ENCODE measurements around the gene ZNF619. TPM values are rescaled to one million over a fixed set of nuclear protein-coding genes. Genes with fewer than 3 reads are reported as not detected.

Gene ZNF619
- total and polyA plus RNA-seq, 2 of the 13 experiments (the other 11 are each of a cell fraction or from before 2014, with no cell fraction given), result 0.83 to 5.2 TPM

DNA sequence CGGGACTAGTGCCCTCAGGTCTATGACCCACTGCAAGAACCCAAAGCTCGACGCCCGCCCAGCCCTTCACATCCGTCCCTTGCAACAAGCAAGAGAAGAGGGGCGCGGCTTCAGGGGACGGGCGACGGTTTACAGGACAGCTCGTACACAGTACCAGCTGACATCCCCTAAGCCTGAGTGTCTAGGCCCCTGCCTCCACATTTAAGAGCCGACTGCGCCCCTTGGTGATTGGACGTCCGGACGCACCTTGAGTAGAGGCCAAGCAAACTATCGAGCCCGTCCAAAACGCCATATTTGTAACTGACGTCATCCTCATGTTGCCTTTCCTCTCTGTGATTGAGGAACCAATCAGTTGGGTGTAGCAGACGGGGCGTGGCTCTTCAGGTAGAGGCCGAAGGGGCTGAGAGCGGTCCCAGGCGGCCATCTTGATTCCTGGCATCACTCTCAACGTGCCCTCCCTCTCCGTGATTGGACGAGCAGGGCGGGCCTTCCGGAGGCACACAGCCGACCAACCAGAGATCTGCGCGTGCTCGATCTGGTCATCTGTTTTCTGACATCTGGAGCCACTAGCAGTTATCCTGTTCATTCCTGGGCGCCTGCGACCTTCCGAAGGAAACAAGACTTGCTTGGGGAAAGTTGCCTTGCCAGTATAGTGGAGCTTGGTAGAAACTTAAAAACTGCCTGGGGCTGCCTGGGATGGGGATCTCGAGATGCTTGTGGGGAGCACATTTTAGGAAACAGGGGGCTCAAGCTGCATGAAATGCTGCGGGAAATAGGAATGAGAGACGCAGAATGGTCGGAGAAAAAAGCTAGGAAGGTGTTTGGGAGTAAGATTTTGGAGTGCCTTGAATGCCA is 23.8 kb upstream of the ZNF619 start (continued):
- TF ChIP-seq, protein P1, sequence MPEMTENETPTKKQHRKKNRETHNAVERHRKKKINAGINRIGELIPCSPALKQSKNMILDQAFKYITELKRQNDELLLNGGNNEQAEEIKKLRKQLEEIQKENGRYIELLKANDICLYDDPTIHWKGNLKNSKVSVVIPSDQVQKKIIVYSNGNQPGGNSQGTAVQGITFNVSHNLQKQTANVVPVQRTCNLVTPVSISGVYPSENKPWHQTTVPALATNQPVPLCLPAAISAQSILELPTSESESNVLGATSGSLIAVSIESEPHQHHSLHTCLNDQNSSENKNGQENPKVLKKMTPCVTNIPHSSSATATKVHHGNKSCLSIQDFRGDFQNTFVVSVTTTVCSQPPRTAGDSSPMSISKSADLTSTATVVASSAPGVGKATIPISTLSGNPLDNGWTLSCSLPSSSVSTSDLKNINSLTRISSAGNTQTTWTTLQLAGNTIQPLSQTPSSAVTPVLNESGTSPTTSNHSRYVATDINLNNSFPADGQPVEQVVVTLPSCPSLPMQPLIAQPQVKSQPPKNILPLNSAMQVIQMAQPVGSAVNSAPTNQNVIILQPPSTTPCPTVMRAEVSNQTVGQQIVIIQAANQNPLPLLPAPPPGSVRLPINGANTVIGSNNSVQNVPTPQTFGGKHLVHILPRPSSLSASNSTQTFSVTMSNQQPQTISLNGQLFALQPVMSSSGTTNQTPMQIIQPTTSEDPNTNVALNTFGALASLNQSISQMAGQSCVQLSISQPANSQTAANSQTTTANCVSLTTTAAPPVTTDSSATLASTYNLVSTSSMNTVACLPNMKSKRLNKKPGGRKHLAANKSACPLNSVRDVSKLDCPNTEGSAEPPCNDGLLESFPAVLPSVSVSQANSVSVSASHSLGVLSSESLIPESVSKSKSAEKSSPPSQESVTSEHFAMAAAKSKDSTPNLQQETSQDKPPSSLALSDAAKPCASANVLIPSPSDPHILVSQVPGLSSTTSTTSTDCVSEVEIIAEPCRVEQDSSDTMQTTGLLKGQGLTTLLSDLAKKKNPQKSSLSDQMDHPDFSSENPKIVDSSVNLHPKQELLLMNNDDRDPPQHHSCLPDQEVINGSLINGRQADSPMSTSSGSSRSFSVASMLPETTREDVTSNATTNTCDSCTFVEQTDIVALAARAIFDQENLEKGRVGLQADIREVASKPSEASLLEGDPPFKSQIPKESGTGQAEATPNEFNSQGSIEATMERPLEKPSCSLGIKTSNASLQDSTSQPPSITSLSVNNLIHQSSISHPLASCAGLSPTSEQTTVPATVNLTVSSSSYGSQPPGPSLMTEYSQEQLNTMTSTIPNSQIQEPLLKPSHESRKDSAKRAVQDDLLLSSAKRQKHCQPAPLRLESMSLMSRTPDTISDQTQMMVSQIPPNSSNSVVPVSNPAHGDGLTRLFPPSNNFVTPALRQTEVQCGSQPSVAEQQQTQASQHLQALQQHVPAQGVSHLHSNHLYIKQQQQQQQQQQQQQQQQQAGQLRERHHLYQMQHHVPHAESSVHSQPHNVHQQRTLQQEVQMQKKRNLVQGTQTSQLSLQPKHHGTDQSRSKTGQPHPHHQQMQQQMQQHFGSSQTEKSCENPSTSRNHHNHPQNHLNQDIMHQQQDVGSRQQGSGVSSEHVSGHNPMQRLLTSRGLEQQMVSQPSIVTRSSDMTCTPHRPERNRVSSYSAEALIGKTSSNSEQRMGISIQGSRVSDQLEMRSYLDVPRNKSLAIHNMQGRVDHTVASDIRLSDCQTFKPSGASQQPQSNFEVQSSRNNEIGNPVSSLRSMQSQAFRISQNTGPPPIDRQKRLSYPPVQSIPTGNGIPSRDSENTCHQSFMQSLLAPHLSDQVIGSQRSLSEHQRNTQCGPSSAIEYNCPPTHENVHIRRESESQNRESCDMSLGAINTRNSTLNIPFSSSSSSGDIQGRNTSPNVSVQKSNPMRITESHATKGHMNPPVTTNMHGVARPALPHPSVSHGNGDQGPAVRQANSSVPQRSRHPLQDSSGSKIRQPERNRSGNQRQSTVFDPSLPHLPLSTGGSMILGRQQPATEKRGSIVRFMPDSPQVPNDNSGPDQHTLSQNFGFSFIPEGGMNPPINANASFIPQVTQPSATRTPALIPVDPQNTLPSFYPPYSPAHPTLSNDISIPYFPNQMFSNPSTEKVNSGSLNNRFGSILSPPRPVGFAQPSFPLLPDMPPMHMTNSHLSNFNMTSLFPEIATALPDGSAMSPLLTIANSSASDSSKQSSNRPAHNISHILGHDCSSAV (CRISPR knock-in tag; IDR thresholded peaks at IDR 0.05; ENCODE audit: borderline replicate concordance), result 0 out of 2 replicates have a peak, but pooled peaks have one; percentile 39
- TF ChIP-seq ZBTB7B (CRISPR knock-in tag; IDR thresholded peaks at IDR 0.05) (peak; percentile 69; the same call in 1 of the 2 replicates), CREB1 (IDR thresholded peaks at IDR 0.05) (peak; percentile 98), CREB1 (CRISPR knock-in tag; IDR thresholded peaks at IDR 0.05) (peak; percentile 96), ZNF530 (CRISPR knock-in tag; IDR thresholded peaks at IDR 0.05; ENCODE audit: low read depth) (no peak), ZFP37 (CRISPR knock-in tag; IDR thresholded peaks at IDR 0.05; ENCODE audit: borderline replicate concordance) (0 out of 2 replicates have a peak, but pooled peaks have one; percentile 11), ZNF724P (CRISPR knock-in tag; IDR thresholded peaks at IDR 0.05; ENCODE audit: borderline replicate concordance) (peak; percentile 90; the same call in 1 of the 2 replicates), RARA (CRISPR knock-in tag; IDR thresholded peaks at IDR 0.05) (peak; percentile 20; the same call in 1 of the 2 replicates), KAT7 (CRISPR knock-in tag; IDR thresholded peaks at IDR 0.05; ENCODE audit: borderline replicate concordance) (no peak), AGO2 (optimal IDR thresholded peaks at IDR 0.05; ENCODE audit: low read depth, low read length) (peak; percentile 34), NCOA5 (CRISPR knock-in tag; IDR thresholded peaks at IDR 0.05) (no peak), SP5 (CRISPR knock-in tag; IDR thresholded peaks at IDR 0.05; ENCODE audit: borderline replicate concordance, low read depth) (peak; percentile 60; the same call in 1 of the 2 replicates), ZBTB26 (CRISPR knock-in tag; IDR thresholded peaks at IDR 0.05; ENCODE audit: borderline replicate concordance) (no peak), PHF20 (CRISPR knock-in tag; IDR thresholded peaks at IDR 0.05) (peak; percentile 85), CAMTA2 (CRISPR knock-in tag; IDR thresholded peaks at IDR 0.05; ENCODE audit: borderline replicate concordance) (no peak; the same call in 1 of the 2 replicates), LBX2 (CRISPR knock-in tag; IDR thresholded peaks at IDR 0.05; ENCODE audit: borderline replicate concordance) (no peak), SPEN (CRISPR knock-in tag; IDR thresholded peaks at IDR 0.05; ENCODE audit: low read depth) (peak; percentile 66)

Data from HepG2 (cell line).